HCT116 (cell line): ENCODE results near the gene OR5C1. TPM values are rescaled to one million over a fixed set of nuclear protein-coding genes. Genes with fewer than 3 reads are reported as not detected.

Source experiments
- ATAC-seq: fragments of 200-7000 bp; cut with Tn5 transposase; 2 replicates; pipeline ENCODE4 v1.9.1; 2020; ENCODE audit warnings: mild to moderate bottlenecking, moderate library complexity
- BruUV-seq: library from RNA; stranded (reverse); fragments of 400-500 nt; replicated peaks from 2 replicates; lab custom pipeline; 2021; lab: Mats Ljungman, UMichigan
- CTCF ChIA-PET: fragments of 300-600 bp; sonication (Branson Sonifier 250); formaldehyde crosslinking; loops from one replicate; lab custom pipeline; 2021; ENCODE audit warnings: antibody characterized with exemption; lab: Charles Lee
- POLR2A ChIA-PET: fragments of 300-600, 350-600 bp; sonication (Branson Sonifier 250); formaldehyde crosslinking; loops from one replicate; lab custom pipeline; 2021; ENCODE audit warnings: antibody characterized with exemption; lab: Charles Lee
- RAD21 ChIA-PET, 2 experiments: fragments of 300-600 bp; sonication (Branson Sonifier 250); formaldehyde crosslinking; loops; one replicate each; lab custom pipeline; 2023; ENCODE audit warnings: low total read pairs in 2 of 2; ENCODE audit not compliant: uncharacterized antibody in 2 of 2, unreplicated experiment in 2 of 2, low non-redundant PET in 1 of 2; lab: Charles Lee
- DNase-seq: peaks from one replicate; pipeline ENCODE4 v3.0.0-alpha.2; 2010; ENCODE audit warnings: low read depth, low spot score
- H2AFZ ChIP-seq: fragments of 200-600 bp; shearing (Covaris generic), sonication (generic); 2 replicates; pipeline ENCODE4 v1.6.1; 2017; ENCODE audit warnings: low read depth, mixed run types, mixed read lengths, antibody characterized with exemption, low read length; ENCODE audit not compliant: poor library complexity, severe bottlenecking
- H3K27ac ChIP-seq: 2 replicates; pipeline ENCODE4 v1.5.1; 2012; ENCODE audit warnings: low read depth, low read length
- H3K27me3 ChIP-seq: fragments of 200-600 bp; sonication (generic); 2 replicates; pipeline ENCODE4 v1.6.1; 2016; ENCODE audit warnings: mixed run types, low read length, mixed read lengths; ENCODE audit not compliant: insufficient read depth
- H3K36me3 ChIP-seq, 2 experiments: fragments of 200-500 bp in 1 of 2; fragments of 200-600 bp in 1 of 2; sonication (Bioruptor generic) in 1 of 2; sonication (generic) in 1 of 2; 2 replicates each; pipeline versions ENCODE4 v1.5.1 to v1.6.1; 2014 to 2016; ENCODE audit warnings: low read length in 2 of 2, inconsistent platforms in 1 of 2, mixed read lengths in 1 of 2, mixed run types in 1 of 2; ENCODE audit not compliant: insufficient read depth in 2 of 2, control insufficient read depth in 1 of 2
- H3K4me1 ChIP-seq, 2 experiments: fragments of 200-600 bp in 1 of 2; sonication (generic) in 1 of 2; 2 replicates each; pipeline versions ENCODE4 v1.5.1 to v1.6.1; 2012 to 2017; ENCODE audit warnings: low read length in 2 of 2, inconsistent platforms in 1 of 2, mild to moderate bottlenecking in 1 of 2, mixed read lengths in 1 of 2, mixed run types in 1 of 2, moderate library complexity in 1 of 2; ENCODE audit not compliant: insufficient read depth in 2 of 2, control insufficient read depth in 1 of 2
- H3K4me2 ChIP-seq: fragments of 200-600 bp; sonication (generic); 2 replicates; pipeline ENCODE4 v1.6.1; 2017; ENCODE audit warnings: mixed run types, low read length, mixed read lengths
- H3K4me3 ChIP-seq, 2 experiments: fragments of 200-600 bp in 1 of 2; sonication (generic) in 1 of 2; replicated peaks in 1 of 2; 2 replicates each; pipeline ENCODE4 v1.5.1; 2011 to 2016; ENCODE audit warnings: low read length in 2 of 2, control low read depth in 1 of 2, low read depth in 1 of 2, mild to moderate bottlenecking in 1 of 2, mixed read lengths in 1 of 2, mixed run types in 1 of 2
- H3K79me2 ChIP-seq: fragments of 200-600 bp; sonication (generic); 2 replicates; pipeline ENCODE4 v1.6.1; 2017; ENCODE audit warnings: mild to moderate bottlenecking, mixed run types, low read length, moderate library complexity, mixed read lengths; ENCODE audit not compliant: insufficient read depth
- H3K9ac ChIP-seq: fragments of 200-600 bp; sonication (generic); 2 replicates; pipeline ENCODE4 v1.6.1; 2016; ENCODE audit warnings: low read length, mixed read lengths
- H3K9me2 ChIP-seq: fragments of 200-600 bp; sonication (generic), shearing (Covaris generic); 2 replicates; pipeline ENCODE4 v1.6.1; 2017; ENCODE audit warnings: mixed run types, mild to moderate bottlenecking, moderate library complexity; ENCODE audit not compliant: insufficient read depth
- H3K9me3 ChIP-seq, 2 experiments: fragments of 200-500 bp in 1 of 2; fragments of 200-600 bp in 1 of 2; sonication (Bioruptor generic) in 1 of 2; sonication (generic) in 1 of 2; 2 replicates each; pipeline ENCODE4 v1.6.1; 2014 to 2017; ENCODE audit warnings: low read length in 2 of 2, mixed read lengths in 2 of 2, inconsistent platforms in 1 of 2, low read depth in 1 of 2, mild to moderate bottlenecking in 1 of 2, mixed run types in 1 of 2, moderate library complexity in 1 of 2; ENCODE audit not compliant: control insufficient read depth in 1 of 2, insufficient read depth in 1 of 2
- H4K20me1 ChIP-seq: fragments of 200-600 bp; sonication (generic), shearing (Covaris generic); 2 replicates; pipeline ENCODE4 v1.6.1; 2017; ENCODE audit warnings: mixed run types, mild to moderate bottlenecking, moderate library complexity; ENCODE audit not compliant: insufficient read depth
- CEBPB ChIP-seq: IDR thresholded peaks from 2 replicates; pipeline ENCODE4 v1.6.1; 2012; ENCODE audit warnings: low read depth
- CTCF ChIP-seq, 3 experiments: fragments of 200-600 bp in 1 of 3; sonication (generic) in 1 of 3; IDR thresholded peaks in 2 of 3; conservative IDR thresholded peaks in 1 of 3; 2 replicates each; pipeline ENCODE4 v1.5.1; 2012 to 2017; ENCODE audit warnings: low read depth in 2 of 3, low read length in 2 of 3, antibody characterized with exemption in 1 of 3, borderline replicate concordance in 1 of 3, control low read depth in 1 of 3, mild to moderate bottlenecking in 1 of 3, mixed read lengths in 1 of 3, mixed run types in 1 of 3, moderate library complexity in 1 of 3; ENCODE audit not compliant: insufficient read depth in 1 of 3
- FOSL1 ChIP-seq: IDR thresholded peaks from 2 replicates; pipeline ENCODE4 v1.6.1; 2012; ENCODE audit warnings: low read depth
- RAD21 ChIP-seq: IDR thresholded peaks from 2 replicates; pipeline ENCODE4 v1.6.1; 2012; ENCODE audit warnings: low read depth, mild to moderate bottlenecking
- SP1 ChIP-seq: IDR thresholded peaks from 2 replicates; pipeline ENCODE4 v1.6.1; 2012; ENCODE audit warnings: low read depth
- YY1 ChIP-seq: IDR thresholded peaks from 2 replicates; pipeline ENCODE4 v1.6.1; 2011; ENCODE audit warnings: low read length, low read depth, moderate library complexity, mild to moderate bottlenecking; ENCODE audit not compliant: insufficient replicate concordance; ENCODE audit errors: extremely low read depth
- ZNF274 ChIP-seq: fragments of 200-500 bp; sonication (Bioruptor generic); IDR thresholded peaks from 2 replicates; pipeline ENCODE4 v1.6.1; 2014; ENCODE audit warnings: mild to moderate bottlenecking, low read depth, low read length, inconsistent platforms
- intact Hi-C: fragments of 100-400 bp; cut with micrococcal nuclease; formaldehyde crosslinking; loops from 2 replicates; pipeline ENCODE4 v1.10.0; 2022
- total RNA-seq: library from RNA; stranded (reverse); gene quantifications from one replicate; pipeline ENCODE4 v1.2.1, GENCODE V29; 2021; ENCODE audit not compliant: unreplicated experiment

The OR5C1 gene
- total RNA-seq, 1 experiment from 2014 or later: not detected

DNA sequence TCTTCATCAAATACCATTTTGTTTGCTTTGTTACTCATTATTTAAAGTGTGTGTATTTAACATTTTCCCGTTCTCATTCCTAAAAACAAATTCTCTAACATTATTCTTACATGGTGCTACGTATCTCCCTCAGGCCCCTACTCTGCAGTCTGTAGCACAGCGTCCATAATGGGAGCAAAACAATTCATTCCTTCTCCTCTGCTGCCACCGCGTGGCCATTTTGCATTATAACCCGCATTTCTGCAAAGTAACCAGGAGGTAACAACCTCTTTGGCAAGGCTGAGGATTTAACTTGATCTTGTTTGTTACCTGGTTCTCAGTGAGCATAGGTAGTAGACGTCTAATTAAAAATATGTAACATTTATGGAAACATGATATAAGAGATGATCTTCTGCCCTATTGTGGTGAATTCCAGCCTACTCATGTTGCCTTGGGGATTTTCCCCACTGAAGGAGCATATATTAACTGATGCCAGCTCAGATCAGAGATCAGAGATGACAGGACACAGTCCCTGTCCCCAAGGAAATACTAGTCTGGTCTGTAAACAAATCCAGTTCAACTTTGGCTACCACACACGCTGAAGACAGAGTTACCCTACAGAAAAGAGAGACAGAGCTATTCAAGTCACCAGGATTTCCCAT lies 21.7 kb downstream of the OR5C1 start:
- ATAC-seq: peak; percentile 96
- H3K36me3 ChIP-seq: no peaks in the 10 kb centered on the region
- no peak overlapping the region for H3K27ac ChIP-seq
- H3K4me2 ChIP-seq: no peak overlapping the region
- H3K9me3 ChIP-seq: peaks cover 0 to 3% of the 10 kb centered on the region in 2 experiments; a peak in 1 of 4 replicates
- intact Hi-C loops: loop anchor here (1.0 to 5.0 kb wide), 5 partner anchors 345 to 711 kb away; no protein-coding TSS in a partner anchor
- ChIA-PET CTCF (interaction anchor here (1.0 to 2.9 kb wide), 6 partner anchors 311 to 711 kb away, joined by 3 to 23 read pairs (median 8); no protein-coding TSS in a partner anchor), RAD21 (interaction anchor here in 1 of 2 experiments (0.7 kb wide), 1 partner anchor 61 kb away, joined by 4 read pairs; no protein-coding TSS in a partner anchor), POLR2A (no interaction called here)
- no TSS peak for BruUV-seq
- no peaks in the 10 kb centered on the region for H4K20me1 ChIP-seq
- peak; percentile 61 for DNase-seq
- H3K79me2 ChIP-seq: no peaks in the 10 kb centered on the region
- H3K4me1 ChIP-seq: peaks cover 1 to 6% of the 10 kb centered on the region in 2 experiments; a peak in 3 of 4 replicates
- no peaks in the 10 kb centered on the region for H3K9me2 ChIP-seq
- H3K4me3 ChIP-seq: no peak overlapping the region
- no peak overlapping the region for H2AFZ ChIP-seq
- TF ChIP-seq YY1: peak; percentile 53
- TF ChIP-seq CTCF (IDR thresholded peaks at IDR 0.05 in 2 of 3, conservative IDR thresholded peaks at IDR 0.05 in 1 of 3; ENCODE audit: borderline replicate concordance in 1 of 3, insufficient read depth in 1 of 3, low read depth in 2 of 3, low read length in 2 of 3): peak; percentile 54 to 89 (median 85)
- 0 out of 2 replicates have a peak, but pooled peaks have one; percentile 9 for TF ChIP-seq SP1
- TF ChIP-seq ZNF274: no peak
- TF ChIP-seq RAD21: peak; percentile 97
- TF ChIP-seq CEBPB: no peak
- no peak for TF ChIP-seq FOSL1
- no peaks in the 10 kb centered on the region for H3K27me3 ChIP-seq
- H3K9ac ChIP-seq: no peak overlapping the region
